Panc1 (cell line): ENCODE data around the gene DPM3. TPM values are rescaled to one million over a fixed set of nuclear protein-coding genes. Genes with fewer than 3 reads are reported as not detected.

Experiments
- ATAC-seq: fragments of 200-7000 bp; cut with Tn5 transposase; 2 replicates; pipeline ENCODE4 v1.9.1; 2020; ENCODE audit warnings: mild to moderate bottlenecking, moderate library complexity
- BruUV-seq: library from RNA; stranded (reverse); fragments of 400-500 nt; replicated peaks from 2 replicates; lab custom pipeline; 2021; lab: Mats Ljungman, UMichigan
- CTCF ChIA-PET: fragments of 300-600 bp; sonication (Branson Sonifier 250); formaldehyde crosslinking; loops from one replicate; lab custom pipeline; 2022; ENCODE audit warnings: antibody characterized with exemption; lab: Charles Lee
- POLR2A ChIA-PET: fragments of 300-600 bp; sonication (Branson Sonifier 250); formaldehyde crosslinking; loops from one replicate; lab custom pipeline; 2022; ENCODE audit warnings: antibody characterized with exemption; lab: Charles Lee
- DNase-seq: peaks from one replicate; pipeline ENCODE4 v3.0.0-alpha.2; 2010; ENCODE audit warnings: low read depth, low spot score
- H3K27ac ChIP-seq: 2 replicates; pipeline ENCODE4 v1.5.1; 2011; ENCODE audit warnings: mild to moderate bottlenecking, low read length, inconsistent platforms
- H3K27me3 ChIP-seq: fragments of 200-500 bp; sonication (Bioruptor generic); 2 replicates; pipeline ENCODE4 v1.6.0; 2014; ENCODE audit warnings: low read length, inconsistent platforms; ENCODE audit not compliant: control insufficient read depth, insufficient read depth
- H3K36me3 ChIP-seq: fragments of 200-500 bp; sonication (Bioruptor generic); 2 replicates; pipeline ENCODE4 v1.5.1; 2014; ENCODE audit warnings: inconsistent platforms, mild to moderate bottlenecking, low read length, moderate library complexity; ENCODE audit not compliant: control insufficient read depth, insufficient read depth
- H3K4me1 ChIP-seq: 2 replicates; pipeline ENCODE4 v1.5.1; 2011; ENCODE audit warnings: inconsistent platforms, mild to moderate bottlenecking, low read length, moderate library complexity; ENCODE audit not compliant: control insufficient read depth, insufficient read depth
- H3K4me3 ChIP-seq, 2 experiments: 2 replicates each; pipeline ENCODE4 v1.5.1; 2011 to 2012; ENCODE audit warnings: low read depth in 2 of 2, low read length in 2 of 2, mild to moderate bottlenecking in 2 of 2, inconsistent platforms in 1 of 2, moderate library complexity in 1 of 2
- H3K9me3 ChIP-seq: fragments of 200-500 bp; sonication (Bioruptor generic); 2 replicates; pipeline ENCODE4 v1.5.1; 2014; ENCODE audit warnings: low read depth, mild to moderate bottlenecking, inconsistent platforms, low read length, moderate library complexity; ENCODE audit not compliant: control insufficient read depth, insufficient read depth
- CTCF ChIP-seq: fragments of 450-650 bp; IDR thresholded peaks from 2 replicates; pipeline ENCODE4 v1.5.1; 2017; ENCODE audit warnings: mild to moderate bottlenecking
- POLR2AphosphoS5 ChIP-seq: IDR thresholded peaks from 2 replicates; pipeline ENCODE4 v1.6.1; 2012; ENCODE audit warnings: mild to moderate bottlenecking, low read depth, low read length, moderate library complexity
- REST ChIP-seq, 2 experiments: IDR thresholded peaks; 2 replicates each; pipeline ENCODE4 v1.6.1; 2011 to 2012; ENCODE audit warnings: low read depth in 2 of 2, control low read depth in 1 of 2, low read length in 1 of 2, mild to moderate bottlenecking in 1 of 2, moderate library complexity in 1 of 2; ENCODE audit not compliant: insufficient read depth in 1 of 2
- SIN3A ChIP-seq: IDR thresholded peaks from 2 replicates; pipeline ENCODE4 v1.6.1; 2012; ENCODE audit warnings: low read depth, mild to moderate bottlenecking, low read length, moderate library complexity, borderline replicate concordance; ENCODE audit not compliant: insufficient read depth
- TCF7L2 ChIP-seq: IDR thresholded peaks from 2 replicates; pipeline ENCODE4 v1.6.1; 2011; ENCODE audit warnings: mild to moderate bottlenecking, low read depth, low read length, inconsistent platforms
- in situ Hi-C: cut with HindIII; loops from 2 replicates; pipeline ENCODE4 v1.10.0; 2016; ENCODE audit warnings: low sequenced_read_pairs, low pct_unique_long_range_greater_than_20kb
- intact Hi-C: fragments of 100-400 bp; cut with micrococcal nuclease; formaldehyde crosslinking; loops from one replicate; pipeline ENCODE4 v1.10.0; 2022; ENCODE audit not compliant: unreplicated experiment
- total RNA-seq: library from RNA; stranded (reverse); gene quantifications from one replicate; pipeline ENCODE4 v1.2.1, GENCODE V29; 2021; ENCODE audit not compliant: unreplicated experiment

Gene DPM3
- total RNA-seq, 1 experiment from 2014 or later: 66.0 TPM

GRCh38 chr1:155183775-155184221 is 43.5 kb upstream of the DPM3 start:
- POLR2A ChIA-PET: no interaction called here
- intact Hi-C loops: no loop called here
- no peaks in the 10 kb centered on the region for H3K36me3 ChIP-seq
- peaks cover 2% of the 10 kb centered on the region for H3K4me1 ChIP-seq
- no TSS peak for BruUV-seq
- no peaks in the 10 kb centered on the region for H3K27me3 ChIP-seq
- no peak for DNase-seq
- CTCF ChIA-PET: no interaction called here
- TF ChIP-seq REST (IDR thresholded peaks at IDR 0.05; ENCODE audit: insufficient read depth in 1 of 2, low read depth in 2 of 2, low read length in 1 of 2) (no peak), POLR2AphosphoS5 (no peak), CTCF (no peak), TCF7L2 (no peak), SIN3A (no peak)
- no peak overlapping the region for H3K4me3 ChIP-seq
- in situ Hi-C loops: no loop called here
- no peaks in the 10 kb centered on the region for H3K9me3 ChIP-seq
- H3K27ac ChIP-seq: no peak overlapping the region
- ATAC-seq: no peak

GRCh38 chr1:155182052-155182550 is 41.8 kb upstream of the DPM3 start:
- no peak for ATAC-seq
- BruUV-seq: no TSS peak
- Histone ChIP-seq H3K9me3 (no peaks in the 10 kb centered on the region), H3K4me3 (no peak overlapping the region), H3K36me3 (no peaks in the 10 kb centered on the region), H3K27me3 (no peaks in the 10 kb centered on the region), H3K4me1 (peaks cover 2% of the 10 kb centered on the region), H3K27ac (no peak overlapping the region)
- in situ Hi-C loops (no loop called here), intact Hi-C loops (no loop called here)
- DNase-seq: no peak
- ChIA-PET CTCF (no interaction called here), POLR2A (no interaction called here)
- TF ChIP-seq SIN3A (no peak), POLR2AphosphoS5 (no peak), CTCF (no peak), TCF7L2 (no peak)
